Mucosa of rectum (tissue), 2 donors: ENCODE measurements around the gene CASP10.

Experiments
- H3K27ac ChIP-seq, 2 donors: one replicate each; pipeline ENCODE4 v1.7.0; 2013; ENCODE audit warnings: inconsistent platforms in 2 of 2, low read depth in 2 of 2, low read length in 2 of 2
- H3K27me3 ChIP-seq, 2 donors: one replicate each; pipeline ENCODE4 v1.7.0; 2013; ENCODE audit warnings: low read length in 2 of 2; ENCODE audit not compliant: control insufficient read depth in 2 of 2, insufficient read depth in 2 of 2
- H3K36me3 ChIP-seq, 2 donors: one replicate each; pipeline ENCODE4 v1.7.0; 2013; ENCODE audit warnings: low read length in 2 of 2; ENCODE audit not compliant: control insufficient read depth in 2 of 2, insufficient read depth in 2 of 2
- H3K4me1 ChIP-seq, 2 donors: one replicate each; pipeline ENCODE4 v1.7.0; 2013; ENCODE audit warnings: low read length in 2 of 2, mild to moderate bottlenecking in 1 of 2; ENCODE audit not compliant: control insufficient read depth in 2 of 2, insufficient read depth in 2 of 2
- H3K4me3 ChIP-seq, 2 donors: one replicate each; pipeline ENCODE4 v1.7.0; 2013; ENCODE audit warnings: low read length in 2 of 2
- H3K9ac ChIP-seq, 2 donors: one replicate each; pipeline ENCODE4 v1.7.0; 2013; ENCODE audit warnings: low read length in 2 of 2, low read depth in 1 of 2, mild to moderate bottlenecking in 1 of 2
- H3K9me3 ChIP-seq, 2 donors: one replicate each; pipeline ENCODE4 v1.7.0; 2013; ENCODE audit warnings: low read length in 2 of 2; ENCODE audit not compliant: control insufficient read depth in 2 of 2
- donor health status: healthy.
- donor health status: Normal muscosa, but diverticular disease.

The CASP10 gene

GRCh38 chr2:201208563-201209252 is 25.8 kb downstream of the CASP10 start:
- peak overlapping the region in 1 of 2 donors; percentile 1 for H3K4me3 ChIP-seq
- no peak overlapping the region for H3K9ac ChIP-seq
- H3K27me3 ChIP-seq = no peaks in the 10 kb centered on the region
- peak overlapping the region; percentile 23 to 70 for H3K27ac ChIP-seq
- peaks cover 9 to 23% of the 10 kb centered on the region in 2 donors for H3K36me3 ChIP-seq
- no peaks in the 10 kb centered on the region for H3K9me3 ChIP-seq
- H3K4me1 ChIP-seq = peaks cover 0 to 7% of the 10 kb centered on the region in 2 donors

- H3K9me3 ChIP-seq = no peaks in the 10 kb centered on the region
- no peaks in the 10 kb centered on the region for H3K27me3 ChIP-seq
- no peak overlapping the region for H3K27ac ChIP-seq
- no peak overlapping the region for H3K9ac ChIP-seq
- peaks cover 25 to 29% of the 10 kb centered on the region in 2 donors for H3K4me1 ChIP-seq
- peaks cover 11 to 17% of the 10 kb centered on the region in 2 donors for H3K36me3 ChIP-seq
- H3K4me3 ChIP-seq = no peak overlapping the region
These were observed 33.0 kb downstream of the CASP10 start for GRCh38 chr2:201215963-201216362.

- Histone ChIP-seq H3K9ac (no peak overlapping the region), H3K36me3 (peaks cover 5 to 14% of the 10 kb centered on the region in 2 donors), H3K9me3 (no peaks in the 10 kb centered on the region), H3K4me3 (no peak overlapping the region), H3K27me3 (no peaks in the 10 kb centered on the region), H3K4me1 (peaks cover 25 to 38% of the 10 kb centered on the region in 2 donors), H3K27ac (no peak overlapping the region)
These were observed 34.0 kb downstream of the CASP10 start for GRCh38 chr2:201216918-201217317.

GRCh38 chr2:201218780-201219179 is 35.8 kb downstream of the CASP10 start:
- Histone ChIP-seq H3K9ac (peak overlapping the region; percentile 48 to 60), H3K4me3 (no peak overlapping the region), H3K4me1 (peaks cover 25 to 38% of the 10 kb centered on the region in 2 donors), H3K27ac (peak overlapping the region; percentile 84 to 86), H3K9me3 (no peaks in the 10 kb centered on the region), H3K27me3 (no peaks in the 10 kb centered on the region), H3K36me3 (peaks cover 5 to 13% of the 10 kb centered on the region in 2 donors)

GRCh38 chr2:201219328-201220096 is 36.6 kb downstream of the CASP10 start:
- peak overlapping the region; percentile 84 to 86 for H3K27ac ChIP-seq
- H3K36me3 ChIP-seq = peaks cover 5 to 11% of the 10 kb centered on the region in 2 donors
- peaks cover 25 to 38% of the 10 kb centered on the region in 2 donors for H3K4me1 ChIP-seq
- peak overlapping the region; percentile 48 to 60 for H3K9ac ChIP-seq
- H3K9me3 ChIP-seq = no peaks in the 10 kb centered on the region
- no peaks in the 10 kb centered on the region for H3K27me3 ChIP-seq
- H3K4me3 ChIP-seq = no peak overlapping the region

GRCh38 chr2:201220102-201220570 is 37.2 kb downstream of the CASP10 start:
- Histone ChIP-seq H3K4me3 (peak overlapping the region in 1 of 2 donors; percentile 43), H3K4me1 (peaks cover 25 to 38% of the 10 kb centered on the region in 2 donors), H3K9me3 (no peaks in the 10 kb centered on the region), H3K36me3 (peaks cover 5 to 11% of the 10 kb centered on the region in 2 donors), H3K27me3 (no peaks in the 10 kb centered on the region), H3K27ac (peak overlapping the region; percentile 84 to 86), H3K9ac (peak overlapping the region in 1 of 2 donors; percentile 49)

GRCh38 chr2:201223089-201224073 is 40.4 kb downstream of the CASP10 start:
- Histone ChIP-seq H3K27me3 (no peaks in the 10 kb centered on the region), H3K27ac (peak overlapping the region; percentile 14 to 50), H3K36me3 (no peaks in the 10 kb centered on the region)

GRCh38 chr2:201228271-201228911 is 45.5 kb downstream of the CASP10 start:
- no peaks in the 10 kb centered on the region for H3K9me3 ChIP-seq
- peak overlapping the region in 1 of 2 donors; percentile 62 for H3K9ac ChIP-seq
- peak overlapping the region in 1 of 2 donors; percentile 35 for H3K4me3 ChIP-seq
- H3K4me1 ChIP-seq = peaks cover 15 to 34% of the 10 kb centered on the region in 2 donors
- peak overlapping the region; percentile 76 to 86 for H3K27ac ChIP-seq
- H3K36me3 ChIP-seq = no peaks in the 10 kb centered on the region
- no peaks in the 10 kb centered on the region for H3K27me3 ChIP-seq

More at GRCh38 chr2:201223089-201224073, 40.4 kb downstream of the CASP10 start:
- Histone ChIP-seq H3K9me3 (no peaks in the 10 kb centered on the region), H3K9ac (no peak overlapping the region), H3K4me3 (no peak overlapping the region), H3K4me1 (peaks cover 25 to 48% of the 10 kb centered on the region in 2 donors)

- Histone ChIP-seq H3K4me1 (peaks cover 15 to 34% of the 10 kb centered on the region in 2 donors), H3K4me3 (peak overlapping the region; percentile 35 to 55), H3K36me3 (no peaks in the 10 kb centered on the region), H3K27ac (peak overlapping the region; percentile 76 to 86), H3K27me3 (no peaks in the 10 kb centered on the region), H3K9ac (peak overlapping the region in 1 of 2 donors; percentile 62), H3K9me3 (no peaks in the 10 kb centered on the region)
These were observed 46.0 kb downstream of the CASP10 start for GRCh38 chr2:201228912-201229290.
